Vagina (tissue), 2 donors: ENCODE data around the gene RAB19.

Source experiments
- CTCF ChIP-seq, 3 experiments: fragments of 450-650 bp in 2 of 3; fragments of 200-600 bp in 1 of 3; sonication (generic) in 1 of 3; IDR thresholded peaks; one replicate each; pipeline ENCODE4 v1.5.1; 2017 to 2019; ENCODE audit warnings: antibody characterized with exemption in 3 of 3, mild to moderate bottlenecking in 2 of 3, moderate library complexity in 2 of 3
- POLR2A ChIP-seq, 2 donors: fragments of 450-650 bp; IDR thresholded peaks; one replicate each; pipeline ENCODE4 v1.6.1; 2017; ENCODE audit warnings: antibody characterized with exemption in 2 of 2, mild to moderate bottlenecking in 2 of 2, moderate library complexity in 2 of 2
- POLR2AphosphoS5 ChIP-seq, 2 donors: sonication (generic); formaldehyde crosslinking; IDR thresholded peaks; one replicate each; pipeline ENCODE4 v1.9.0; 2017; ENCODE audit warnings: antibody characterized with exemption in 2 of 2, mild to moderate bottlenecking in 2 of 2, low read depth in 1 of 2; ENCODE audit not compliant: insufficient read depth in 1 of 2

DNA sequence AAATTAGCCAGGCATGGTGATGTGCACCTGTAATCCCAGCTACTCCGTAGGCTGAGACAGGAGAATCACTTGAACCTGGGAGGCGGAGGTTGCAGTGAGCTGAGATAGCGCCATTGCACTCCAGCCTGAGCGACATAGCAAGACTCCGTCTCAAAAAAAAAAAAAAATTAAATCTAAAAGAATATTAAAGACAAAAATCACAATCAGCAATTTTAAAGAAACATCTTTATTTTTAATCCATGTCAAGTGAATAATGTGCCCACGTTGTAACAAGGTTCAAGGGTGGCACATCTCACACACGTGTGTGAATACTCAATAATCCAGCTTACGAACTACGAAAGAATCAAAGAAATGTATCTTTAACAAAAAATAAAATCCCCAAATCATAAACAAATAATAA is 28.5 kb upstream of the RAB19 start:
- no peak for TF ChIP-seq CTCF (IDR thresholded peaks at IDR 0.05)
- TF ChIP-seq POLR2AphosphoS5 (IDR thresholded peaks at IDR 0.05; ENCODE audit: insufficient read depth in 1 of 2, low read depth in 1 of 2), result no peak
- TF ChIP-seq POLR2A (IDR thresholded peaks at IDR 0.05), result no peak
